ENCODE measurements around the gene GLIS1.
"Not testable (repeated sequence)": the region's sequence is repeated elsewhere in the genome, so short reads cannot be mapped to it uniquely, and the experiment has no call there.

GLIS1 gene

DNA sequence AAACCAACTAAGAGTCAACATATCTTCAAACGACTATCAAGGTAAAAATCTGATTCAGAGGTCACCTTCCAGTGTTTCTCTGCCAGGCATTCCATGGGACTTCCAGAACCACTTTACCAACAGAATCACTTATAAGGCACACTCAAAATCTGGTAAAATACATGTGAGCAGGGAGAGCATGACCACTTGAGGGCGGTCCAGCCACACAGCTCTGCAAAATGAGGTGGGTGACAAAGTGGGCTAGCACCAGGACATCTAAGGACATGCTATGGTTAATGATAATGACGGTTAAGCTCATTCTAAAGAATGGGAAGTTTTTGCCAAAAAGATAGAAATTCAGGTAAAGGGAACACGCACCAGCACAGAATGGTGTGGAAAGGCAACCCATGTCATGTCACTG is 24.5 kb upstream of the GLIS1 start:
- in situ Hi-C loops (cut with MboI; ENCODE audit: low pct_unique_long_range_greater_than_20kb, low sequenced_read_pairs, unreplicated experiment), result no loop called here
- TF ChIP-seq, protein P1, sequence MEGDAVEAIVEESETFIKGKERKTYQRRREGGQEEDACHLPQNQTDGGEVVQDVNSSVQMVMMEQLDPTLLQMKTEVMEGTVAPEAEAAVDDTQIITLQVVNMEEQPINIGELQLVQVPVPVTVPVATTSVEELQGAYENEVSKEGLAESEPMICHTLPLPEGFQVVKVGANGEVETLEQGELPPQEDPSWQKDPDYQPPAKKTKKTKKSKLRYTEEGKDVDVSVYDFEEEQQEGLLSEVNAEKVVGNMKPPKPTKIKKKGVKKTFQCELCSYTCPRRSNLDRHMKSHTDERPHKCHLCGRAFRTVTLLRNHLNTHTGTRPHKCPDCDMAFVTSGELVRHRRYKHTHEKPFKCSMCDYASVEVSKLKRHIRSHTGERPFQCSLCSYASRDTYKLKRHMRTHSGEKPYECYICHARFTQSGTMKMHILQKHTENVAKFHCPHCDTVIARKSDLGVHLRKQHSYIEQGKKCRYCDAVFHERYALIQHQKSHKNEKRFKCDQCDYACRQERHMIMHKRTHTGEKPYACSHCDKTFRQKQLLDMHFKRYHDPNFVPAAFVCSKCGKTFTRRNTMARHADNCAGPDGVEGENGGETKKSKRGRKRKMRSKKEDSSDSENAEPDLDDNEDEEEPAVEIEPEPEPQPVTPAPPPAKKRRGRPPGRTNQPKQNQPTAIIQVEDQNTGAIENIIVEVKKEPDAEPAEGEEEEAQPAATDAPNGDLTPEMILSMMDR (IDR thresholded peaks at IDR 0.05; ENCODE audit: extremely low read depth, insufficient read depth, missing control alignments), result no peak

DNA sequence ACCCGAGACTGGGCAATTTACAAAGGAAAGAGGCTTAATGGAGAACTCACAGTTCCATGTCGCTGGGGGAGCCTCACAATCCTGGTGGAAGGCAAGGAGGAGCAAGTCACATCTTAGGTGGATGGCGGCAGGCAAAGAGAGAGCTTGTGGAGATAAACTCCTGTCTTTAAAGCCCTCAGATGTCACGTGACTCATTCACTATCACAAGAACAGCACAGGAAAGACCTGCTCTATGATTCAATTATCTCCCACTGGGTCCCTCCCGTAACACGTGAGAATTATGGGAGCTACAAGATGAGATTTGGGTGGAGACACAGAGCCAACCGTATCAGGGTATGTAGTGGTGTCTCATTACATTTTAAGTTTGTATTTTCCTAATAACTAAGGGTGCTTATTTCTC is 21.5 kb upstream of the GLIS1 start:
- DNase-seq (ENCODE audit: low spot score); in situ Hi-C loops (cut with MboI; ENCODE audit: low pct_unique_long_range_greater_than_20kb, low sequenced_read_pairs, unreplicated experiment): not testable (repeated sequence)

More for the DNA sequence above, 24.5 kb upstream of the GLIS1 start:
- DNase-seq (ENCODE audit: low spot score), result no peak

DNA sequence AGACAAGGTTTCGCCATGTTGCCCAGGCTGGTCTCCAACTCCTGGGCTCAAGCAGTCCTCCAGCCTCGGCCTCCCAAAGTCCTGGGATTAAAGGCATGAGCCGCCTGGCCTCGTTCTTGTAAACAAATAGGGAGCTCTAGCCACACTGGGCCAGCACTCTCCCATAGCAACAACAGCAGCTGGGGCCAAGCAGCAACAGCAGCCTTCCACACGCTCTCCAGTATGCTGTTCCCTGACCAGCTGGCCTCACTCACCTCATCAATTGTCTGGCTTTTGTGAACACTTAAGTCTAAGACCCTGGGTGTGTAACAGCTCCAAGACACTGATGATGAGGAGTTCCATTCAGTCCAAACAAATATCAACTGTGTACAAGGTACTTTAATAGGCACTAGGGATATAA is 16.9 kb upstream of the GLIS1 start:
- no peak for DNase-seq (ENCODE audit: low spot score)
- TF ChIP-seq, protein P1 (IDR thresholded peaks at IDR 0.05; ENCODE audit: extremely low read depth, insufficient read depth, missing control alignments), result no peak
- in situ Hi-C loops (cut with MboI; ENCODE audit: low pct_unique_long_range_greater_than_20kb, low sequenced_read_pairs, unreplicated experiment), result no loop called here

DNA sequence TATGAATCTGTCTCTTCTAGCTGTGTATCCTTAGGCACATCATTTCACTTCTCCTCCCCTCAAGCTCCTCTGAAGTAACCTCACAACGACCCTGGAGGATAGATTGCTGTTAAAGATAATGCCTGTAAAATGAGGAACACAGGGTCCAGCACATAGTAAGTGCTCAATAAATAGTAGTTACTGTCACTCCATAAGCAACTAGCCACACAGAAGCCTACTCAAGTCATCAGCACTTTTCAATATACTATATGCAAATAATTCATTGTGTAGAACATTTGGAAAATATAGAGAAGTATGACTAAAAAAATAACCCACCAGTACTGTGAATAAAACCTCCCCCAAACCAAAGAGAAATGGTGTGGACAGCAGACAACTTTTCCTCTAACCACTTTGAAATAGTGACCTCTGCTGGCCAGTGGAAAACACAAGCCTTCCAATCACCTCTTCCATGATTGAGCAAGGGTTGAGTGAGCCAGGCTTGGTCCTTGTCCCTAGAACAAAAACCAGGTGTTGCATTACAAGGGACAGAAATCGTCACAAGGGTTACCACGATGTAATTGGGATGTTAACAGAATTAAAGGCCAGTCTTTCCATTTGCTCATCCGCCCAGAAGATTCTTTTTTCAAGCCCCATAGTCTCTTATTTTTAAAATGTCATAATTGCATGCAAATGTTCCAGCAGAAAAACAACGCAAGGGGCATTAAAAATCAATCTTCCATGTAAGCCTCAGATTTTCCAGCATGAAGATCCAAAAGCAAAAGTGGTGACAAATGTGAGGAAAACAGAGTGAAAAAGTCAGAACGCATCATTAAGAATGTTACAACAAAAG is 15.7 kb upstream of the GLIS1 start:
- in situ Hi-C loops (cut with MboI; ENCODE audit: low pct_unique_long_range_greater_than_20kb, low sequenced_read_pairs, unreplicated experiment), result no loop called here

DNA sequence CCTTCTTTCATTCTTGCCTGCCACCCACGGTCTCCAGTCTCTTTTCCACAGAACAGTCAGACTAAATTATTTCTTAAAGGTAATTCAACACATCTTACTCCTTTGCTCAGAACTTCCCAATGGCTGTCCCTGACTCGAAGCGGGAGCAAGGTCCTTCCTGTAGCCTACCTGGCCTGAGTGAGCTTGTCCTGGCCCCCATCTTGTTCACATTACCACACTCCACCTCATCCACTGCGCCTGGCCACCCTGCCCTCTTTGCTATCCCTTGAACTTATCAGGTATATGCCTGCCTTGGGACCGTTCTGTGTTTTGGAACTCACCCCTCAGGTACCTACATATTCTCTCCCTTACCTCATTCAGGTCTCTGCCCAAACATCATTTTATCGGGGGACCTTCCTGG is 13.3 kb upstream of the GLIS1 start:
- DNase-seq (ENCODE audit: low spot score), result no peak
- in situ Hi-C loops (cut with MboI; ENCODE audit: low pct_unique_long_range_greater_than_20kb, low sequenced_read_pairs, unreplicated experiment), result no loop called here
- TF ChIP-seq, protein P1 (IDR thresholded peaks at IDR 0.05; ENCODE audit: extremely low read depth, insufficient read depth, missing control alignments), result no peak

More for the DNA sequence above, 15.7 kb upstream of the GLIS1 start:
- peak; percentile 54 for DNase-seq (ENCODE audit: low spot score)
- TF ChIP-seq, protein P1 (IDR thresholded peaks at IDR 0.05; ENCODE audit: extremely low read depth, insufficient read depth, missing control alignments), result peak; percentile 68

DNA sequence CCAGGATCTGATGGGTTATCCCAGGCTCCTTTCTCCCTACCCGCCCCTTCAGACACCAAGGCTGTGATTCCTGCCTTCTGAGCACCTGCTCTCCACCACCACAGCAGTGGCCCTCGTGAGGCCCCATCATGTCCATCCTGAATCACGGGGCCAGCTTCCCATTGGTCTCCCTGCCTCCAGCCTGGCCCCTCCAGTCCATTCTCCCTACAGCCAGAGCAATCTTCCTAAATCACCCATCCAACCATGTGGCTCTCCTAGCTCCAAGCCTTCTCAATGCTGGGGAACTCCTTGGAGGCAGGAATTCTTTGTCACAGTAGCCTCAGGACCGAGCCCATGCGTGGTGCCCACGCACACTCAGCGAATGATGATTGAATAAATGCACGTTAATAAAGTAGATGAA is 8.9 kb upstream of the GLIS1 start:
- TF ChIP-seq, protein P1 (IDR thresholded peaks at IDR 0.05; ENCODE audit: extremely low read depth, insufficient read depth, missing control alignments), result no peak
- DNase-seq (ENCODE audit: low spot score), result no peak
- in situ Hi-C loops (cut with MboI; ENCODE audit: low pct_unique_long_range_greater_than_20kb, low sequenced_read_pairs, unreplicated experiment), result no loop called here

DNA sequence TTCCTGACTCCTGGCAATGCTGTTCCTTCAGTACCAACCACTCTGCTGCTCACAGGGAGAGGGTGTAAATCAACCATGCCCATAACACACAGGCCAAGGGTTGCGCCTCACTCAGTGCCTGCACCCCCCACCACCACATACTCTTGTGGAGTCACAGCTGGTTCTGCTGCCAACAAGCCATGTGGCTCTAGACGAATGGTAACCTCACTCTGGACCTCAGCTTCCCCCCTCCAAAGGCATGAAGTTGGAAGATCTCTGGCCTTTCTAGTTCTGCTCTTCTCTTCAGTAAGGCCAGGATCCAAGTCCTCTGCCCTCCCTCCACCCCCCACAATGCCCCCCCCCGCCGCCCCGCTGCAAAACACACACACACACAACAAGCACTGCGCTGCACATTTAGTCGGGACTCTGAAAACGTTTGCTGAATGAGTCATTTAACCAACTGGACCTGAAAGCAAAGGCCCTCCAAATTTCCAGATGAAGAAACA is 1.7 kb upstream of the GLIS1 start:
- TF ChIP-seq, protein P1 (IDR thresholded peaks at IDR 0.05; ENCODE audit: extremely low read depth, insufficient read depth, missing control alignments), result no peak
- no peak for DNase-seq (ENCODE audit: low spot score)
- in situ Hi-C loops (cut with MboI; ENCODE audit: low pct_unique_long_range_greater_than_20kb, low sequenced_read_pairs, unreplicated experiment), result no loop called here

Data from GM13977 (cell line).